ENCODE measurements around the gene SPATA2L.

Gene SPATA2L

DNA sequence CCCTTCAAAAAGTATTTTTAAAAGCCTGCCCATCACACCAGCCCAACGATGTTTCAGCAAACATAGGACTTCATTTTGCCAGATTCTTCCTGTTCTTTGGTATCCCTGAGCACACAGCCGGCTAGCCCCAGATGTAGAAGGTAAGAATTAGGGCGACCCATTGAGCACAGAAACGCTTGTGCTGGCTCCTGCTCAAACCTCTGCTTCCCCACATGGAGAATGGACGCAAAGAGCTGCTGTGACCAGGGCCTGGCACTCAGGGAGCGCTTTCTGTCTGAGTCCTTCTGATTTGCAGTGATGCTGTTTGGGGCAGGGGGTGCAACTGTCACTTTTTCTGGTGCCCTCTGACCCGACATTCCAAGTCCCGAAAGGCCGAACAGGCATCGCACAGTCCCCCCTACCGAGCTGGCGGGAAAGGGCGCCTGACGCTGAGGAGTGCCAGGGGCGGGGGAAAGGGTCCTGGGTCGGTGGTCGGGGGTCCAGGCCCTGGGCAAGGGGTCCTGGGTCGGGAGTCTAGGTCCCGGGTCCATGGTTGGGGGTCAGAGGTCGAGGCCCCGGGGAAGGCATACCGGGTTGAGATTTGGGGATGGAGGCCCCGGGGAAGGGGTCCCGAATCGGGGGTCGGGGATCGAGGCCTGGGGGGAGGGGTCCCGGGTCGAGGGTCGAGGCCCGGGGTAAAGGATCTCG is 44.9 kb downstream of the SPATA2L start:
- DNase-seq (ENCODE audit: low spot score): no peak

DNA sequence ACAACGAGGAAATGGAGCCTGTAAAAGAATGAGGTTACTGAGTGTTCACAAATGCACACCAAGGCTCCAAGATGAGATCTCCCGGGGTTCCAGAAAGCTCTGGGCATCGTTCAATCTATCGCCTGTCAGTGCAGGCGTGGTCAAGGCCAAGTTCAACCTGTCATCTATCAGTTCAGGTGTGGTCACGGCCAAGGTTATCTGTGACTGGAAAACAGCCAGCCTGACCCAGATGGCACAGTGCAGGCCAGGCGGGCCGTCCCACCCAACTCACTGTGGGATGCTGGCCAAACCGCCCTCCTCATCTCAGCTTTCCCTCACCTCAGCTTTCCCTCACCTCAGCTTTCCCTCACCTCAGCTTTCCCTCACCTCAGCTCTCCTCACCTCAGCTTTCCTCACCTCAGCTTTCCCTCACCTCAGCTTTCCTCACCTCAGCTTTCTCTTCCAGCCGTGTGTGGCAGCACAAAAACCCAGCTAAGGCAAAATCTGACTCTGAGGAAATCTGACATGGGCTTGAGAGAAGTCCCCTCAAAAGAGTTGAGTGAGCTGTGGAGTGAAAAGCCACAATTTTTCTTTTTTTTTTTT is 46.4 kb downstream of the SPATA2L start:
- DNase-seq (ENCODE audit: low spot score): no peak

DNA sequence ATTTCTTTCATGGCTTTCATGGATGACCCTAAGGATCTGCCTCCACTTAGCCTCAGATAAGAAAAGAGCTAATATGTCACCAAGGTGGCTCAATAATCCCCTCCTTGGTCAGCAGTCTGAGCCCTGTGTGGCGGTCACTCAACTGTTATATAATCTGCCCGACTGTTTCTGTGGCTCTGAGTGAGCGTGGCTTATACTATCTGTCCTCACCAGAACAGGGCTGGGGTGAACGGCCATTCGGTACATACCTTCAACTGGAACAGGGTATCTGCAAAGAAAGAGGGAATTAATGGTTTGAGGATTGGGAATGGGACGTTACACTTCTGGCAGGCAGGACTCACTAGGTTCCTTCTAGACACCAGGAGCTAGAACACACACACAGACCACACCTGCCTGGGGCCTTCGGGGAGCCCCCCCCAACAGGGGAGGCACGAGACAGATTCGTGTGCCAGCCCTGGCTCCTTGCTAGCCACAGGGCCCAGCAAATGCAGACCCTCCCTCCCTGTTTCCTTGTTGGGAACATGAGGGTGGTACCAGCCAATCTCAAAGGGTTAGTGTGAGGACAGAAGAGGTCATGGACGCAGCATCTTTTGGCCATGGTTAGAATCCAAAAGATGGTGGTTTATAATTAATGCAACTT is 47.7 kb downstream of the SPATA2L start:
- no peak for DNase-seq (ENCODE audit: low spot score)

DNA sequence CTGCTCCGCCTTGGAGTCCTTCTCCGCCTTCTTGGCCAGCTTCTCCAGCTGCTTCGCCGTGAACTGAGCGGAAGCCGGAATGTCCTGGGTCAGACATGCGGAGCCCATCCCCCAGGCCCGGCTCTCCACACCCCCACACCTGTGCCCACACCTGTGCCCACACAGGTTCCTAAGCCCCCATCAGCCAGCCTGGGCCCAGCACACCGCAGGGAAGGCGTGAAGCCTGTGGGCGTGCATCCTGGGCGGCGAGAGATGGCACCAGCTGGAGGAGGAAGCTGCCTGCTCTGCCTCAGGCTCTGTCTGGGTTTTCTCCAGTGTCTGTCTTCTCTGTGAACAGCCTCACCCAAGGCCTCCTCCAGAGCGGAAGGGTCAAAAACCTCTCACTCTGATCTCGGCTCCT is 49.9 kb downstream of the SPATA2L start:
- DNase-seq (ENCODE audit: low spot score): no peak

DNA sequence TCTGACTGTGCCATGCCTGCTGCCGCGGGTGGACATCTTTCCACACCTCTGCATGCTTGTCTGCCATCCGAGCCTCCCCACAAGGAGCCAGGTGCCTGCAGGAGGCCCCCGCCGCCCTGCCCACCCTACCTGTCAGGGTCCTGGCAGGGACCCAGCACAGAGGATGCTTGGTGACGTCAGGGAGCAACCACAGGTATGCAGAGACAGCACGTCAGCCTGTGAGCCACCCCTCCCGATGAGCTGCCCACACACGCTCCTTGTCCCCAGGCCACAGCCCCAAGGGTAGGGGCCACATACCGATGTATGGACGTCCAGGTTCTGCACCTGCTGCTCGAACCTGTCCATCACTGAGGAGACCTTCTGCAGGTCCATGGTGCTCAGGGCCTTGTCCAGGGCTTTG is 54.6 kb downstream of the SPATA2L start:
- DNase-seq (ENCODE audit: low spot score): no peak

All from pons (tissue), 1 donor.